DND-41 (cell line): Measurements from ENCODE around the gene TESMIN.

Experiments used
- ATAC-seq: fragments of 200-7000 bp; cut with Tn5 transposase; 3 replicates; pipeline ENCODE4 v1.9.1; 2021; ENCODE audit warnings: low read depth; ENCODE audit not compliant: insufficient read depth
- DNase-seq: peaks from one replicate; pipeline ENCODE4 v3.0.0-alpha.2; 2020
- H2AFZ ChIP-seq: 2 replicates; pipeline ENCODE4 v1.6.0; 2012; ENCODE audit warnings: low read depth, low read length
- H3K27ac ChIP-seq: 2 replicates; pipeline ENCODE4 v1.5.1; 2012; ENCODE audit warnings: low read length, inconsistent platforms
- H3K27me3 ChIP-seq: fragments of 200-600 bp; sonication (generic); 2 replicates; pipeline ENCODE4 v1.6.0; 2012; ENCODE audit warnings: low read length, mild to moderate bottlenecking, inconsistent platforms; ENCODE audit not compliant: insufficient read depth, poor library complexity
- H3K36me3 ChIP-seq: 2 replicates; pipeline ENCODE4 v1.5.1; 2012; ENCODE audit warnings: low read length, inconsistent platforms; ENCODE audit not compliant: insufficient read depth
- H3K4me1 ChIP-seq: 2 replicates; pipeline ENCODE4 v1.5.1; 2012; ENCODE audit warnings: mild to moderate bottlenecking, low read length; ENCODE audit not compliant: insufficient read depth
- H3K4me2 ChIP-seq: 2 replicates; pipeline ENCODE4 v1.6.0; 2012; ENCODE audit warnings: mild to moderate bottlenecking, moderate library complexity, low read length, inconsistent platforms; ENCODE audit not compliant: insufficient read depth
- H3K4me3 ChIP-seq, 2 experiments: fragments of 200-600 bp in 1 of 2; shearing (Covaris generic) in 1 of 2; 2 replicates each; pipeline ENCODE4 v1.5.1; 2012 to 2016; ENCODE audit warnings: inconsistent platforms in 2 of 2, low read length in 2 of 2, mild to moderate bottlenecking in 2 of 2, low read depth in 1 of 2, moderate library complexity in 1 of 2
- H3K79me2 ChIP-seq: 2 replicates; pipeline ENCODE4 v1.6.0; 2012; ENCODE audit warnings: low read length, inconsistent platforms; ENCODE audit not compliant: insufficient read depth
- H3K9ac ChIP-seq: 2 replicates; pipeline ENCODE4 v1.6.0; 2012; ENCODE audit warnings: low read depth, mild to moderate bottlenecking, inconsistent platforms, low read length, moderate library complexity
- H3K9me3 ChIP-seq: 2 replicates; pipeline ENCODE4 v1.5.1; 2012; ENCODE audit warnings: low read length, moderate library complexity, mild to moderate bottlenecking, inconsistent platforms; ENCODE audit not compliant: insufficient read depth, severe bottlenecking
- H4K20me1 ChIP-seq: 2 replicates; pipeline ENCODE4 v1.6.0; 2012; ENCODE audit warnings: low read length; ENCODE audit not compliant: insufficient read depth
- EZH2 ChIP-seq: IDR thresholded peaks from 3 replicates; pipeline ENCODE4 v1.6.1; 2012; ENCODE audit warnings: borderline replicate concordance, low read depth, mild to moderate bottlenecking, moderate library complexity, low read length, inconsistent platforms; ENCODE audit not compliant: severe bottlenecking
- TF ChIP-seq, protein P1 (sequence below): IDR thresholded peaks from 2 replicates; pipeline ENCODE4 v1.5.1; 2012; ENCODE audit warnings: borderline replicate concordance, low read length, moderate library complexity, mild to moderate bottlenecking; ENCODE audit not compliant: poor library complexity, severe bottlenecking; ENCODE audit errors: extremely low read depth

Gene TESMIN

DNA sequence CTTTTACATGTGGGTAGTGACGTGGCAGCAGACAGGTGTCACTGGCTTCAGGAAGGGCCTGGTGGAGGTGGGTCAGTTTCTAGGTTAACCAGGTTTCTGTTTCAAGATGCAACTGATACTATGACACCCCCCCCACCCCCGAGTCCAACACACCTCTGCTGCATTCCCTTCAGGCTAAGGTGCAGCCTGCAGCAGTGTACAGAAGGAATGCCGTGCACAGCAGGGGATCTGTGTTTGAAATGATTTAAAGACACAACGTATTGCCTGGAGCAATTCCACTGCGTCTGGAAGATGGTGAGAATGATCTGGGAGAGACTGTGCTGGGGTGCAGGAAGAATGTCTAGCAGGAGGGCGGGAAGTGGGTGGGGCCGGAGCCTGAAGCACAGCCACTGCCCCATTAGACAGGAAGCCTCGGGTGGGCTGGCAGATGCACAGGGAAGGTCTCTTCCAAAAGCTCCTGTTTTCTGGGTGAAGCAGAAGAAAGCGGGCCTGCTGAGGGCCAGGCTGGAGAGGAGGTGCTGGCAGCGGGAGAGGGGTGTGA, 11.9 kb upstream of the TESMIN start:
- no peak for DNase-seq

DNA sequence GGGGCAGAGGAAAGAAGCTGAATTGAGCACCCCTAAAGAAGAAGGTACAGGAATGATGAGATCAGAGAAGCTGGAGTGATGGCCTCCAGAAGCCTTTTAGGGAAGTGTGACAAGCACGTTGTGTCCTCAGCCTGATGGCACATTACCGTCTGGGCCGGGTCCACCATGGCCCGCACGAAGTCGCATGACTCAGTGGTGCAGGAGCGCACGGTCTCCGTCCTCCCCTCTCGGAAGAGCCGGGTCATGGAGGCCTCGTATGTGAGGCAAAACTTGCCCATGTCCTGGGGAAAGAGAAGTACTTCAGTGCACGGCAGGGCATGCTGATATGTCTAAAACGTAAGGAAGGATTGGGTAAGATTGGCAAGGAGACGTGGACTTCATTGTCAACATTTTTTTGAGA, 11.2 kb upstream of the TESMIN start:
- no peak overlapping the region for H3K9ac ChIP-seq
- peaks cover 65% of the 10 kb centered on the region for H3K36me3 ChIP-seq
- ATAC-seq = no peak
- H3K27me3 ChIP-seq = no peaks in the 10 kb centered on the region
- no peaks in the 10 kb centered on the region for H4K20me1 ChIP-seq
- DNase-seq = no peak
- no peaks in the 10 kb centered on the region for H3K9me3 ChIP-seq
- no peak overlapping the region for H2AFZ ChIP-seq
- TF ChIP-seq EZH2 = no peak
- TF ChIP-seq, protein P1, sequence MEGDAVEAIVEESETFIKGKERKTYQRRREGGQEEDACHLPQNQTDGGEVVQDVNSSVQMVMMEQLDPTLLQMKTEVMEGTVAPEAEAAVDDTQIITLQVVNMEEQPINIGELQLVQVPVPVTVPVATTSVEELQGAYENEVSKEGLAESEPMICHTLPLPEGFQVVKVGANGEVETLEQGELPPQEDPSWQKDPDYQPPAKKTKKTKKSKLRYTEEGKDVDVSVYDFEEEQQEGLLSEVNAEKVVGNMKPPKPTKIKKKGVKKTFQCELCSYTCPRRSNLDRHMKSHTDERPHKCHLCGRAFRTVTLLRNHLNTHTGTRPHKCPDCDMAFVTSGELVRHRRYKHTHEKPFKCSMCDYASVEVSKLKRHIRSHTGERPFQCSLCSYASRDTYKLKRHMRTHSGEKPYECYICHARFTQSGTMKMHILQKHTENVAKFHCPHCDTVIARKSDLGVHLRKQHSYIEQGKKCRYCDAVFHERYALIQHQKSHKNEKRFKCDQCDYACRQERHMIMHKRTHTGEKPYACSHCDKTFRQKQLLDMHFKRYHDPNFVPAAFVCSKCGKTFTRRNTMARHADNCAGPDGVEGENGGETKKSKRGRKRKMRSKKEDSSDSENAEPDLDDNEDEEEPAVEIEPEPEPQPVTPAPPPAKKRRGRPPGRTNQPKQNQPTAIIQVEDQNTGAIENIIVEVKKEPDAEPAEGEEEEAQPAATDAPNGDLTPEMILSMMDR = no peak
- H3K4me2 ChIP-seq = no peak overlapping the region
- H3K4me1 ChIP-seq = no peaks in the 10 kb centered on the region
- H3K27ac ChIP-seq = no peak overlapping the region
- no peaks in the 10 kb centered on the region for H3K79me2 ChIP-seq
- H3K4me3 ChIP-seq = no peak overlapping the region

More for the DNA sequence above, 11.9 kb upstream of the TESMIN start:
- no peaks in the 10 kb centered on the region for H3K9me3 ChIP-seq
- no peak overlapping the region for H3K4me2 ChIP-seq
- no peaks in the 10 kb centered on the region for H4K20me1 ChIP-seq
- H3K4me1 ChIP-seq = no peaks in the 10 kb centered on the region
- H3K9ac ChIP-seq = no peak overlapping the region
- no peak overlapping the region for H2AFZ ChIP-seq
- TF ChIP-seq EZH2 = no peak
- TF ChIP-seq, protein P1 = no peak
- ATAC-seq = no peak
- H3K36me3 ChIP-seq = peaks cover 58% of the 10 kb centered on the region
- no peaks in the 10 kb centered on the region for H3K27me3 ChIP-seq
- no peak overlapping the region for H3K27ac ChIP-seq
- H3K4me3 ChIP-seq = no peak overlapping the region
- H3K79me2 ChIP-seq = no peaks in the 10 kb centered on the region

GRCh38 chr11:68761801-68762200, 10.5 kb upstream of the TESMIN start:
- Histone ChIP-seq H3K27ac (no peak overlapping the region), H3K36me3 (peaks cover 72% of the 10 kb centered on the region), H3K79me2 (no peaks in the 10 kb centered on the region)

More at GRCh38 chr11:68761801-68762200, 10.5 kb upstream of the TESMIN start:
- Histone ChIP-seq H3K4me2 (no peak overlapping the region), H3K27me3 (no peaks in the 10 kb centered on the region), H2AFZ (no peak overlapping the region), H3K9ac (no peak overlapping the region), H3K4me1 (no peaks in the 10 kb centered on the region), H3K4me3 (no peak overlapping the region), H4K20me1 (no peaks in the 10 kb centered on the region), H3K9me3 (no peaks in the 10 kb centered on the region)
- DNase-seq (no peak), ATAC-seq (no peak)
- TF ChIP-seq, protein P1 = no peak
- TF ChIP-seq EZH2 = no peak
